Measurements from ENCODE around the gene PPP1R9B.

Gene PPP1R9B

GRCh38 chr17:50180111-50180510, 29.6 kb upstream of the PPP1R9B start:
- no peaks in the 10 kb centered on the region for H3K27me3 ChIP-seq (ENCODE audit: low read depth, low read length)
- H3K27ac ChIP-seq (ENCODE audit: low read length), result no peak overlapping the region
- H3K4me1 ChIP-seq (ENCODE audit: control insufficient read depth in 1 of 2, insufficient read depth in 2 of 2, low read length in 2 of 2), result peaks cover 6 to 59% of the 10 kb centered on the region in 2 donors
- peaks cover 0 to 4% of the 10 kb centered on the region in 2 donors for H3K36me3 ChIP-seq (ENCODE audit: control insufficient read depth in 1 of 2, insufficient read depth in 2 of 2, low read length in 2 of 2)
- no peaks in the 10 kb centered on the region for H3K9me3 ChIP-seq (ENCODE audit: control insufficient read depth in 1 of 2, low read length in 2 of 2)
- no peak overlapping the region for H3K4me3 ChIP-seq (ENCODE audit: low read depth in 1 of 2, low read length in 2 of 2)

GRCh38 chr17:50177983-50178834, 27.7 kb upstream of the PPP1R9B start:
- H3K36me3 ChIP-seq (ENCODE audit: control insufficient read depth in 1 of 2, insufficient read depth in 2 of 2, low read length in 2 of 2), result no peaks in the 10 kb centered on the region
- no peaks in the 10 kb centered on the region for H3K9me3 ChIP-seq (ENCODE audit: control insufficient read depth in 1 of 2, low read length in 2 of 2)
- peak overlapping the region; percentile 16 to 29 for H3K4me3 ChIP-seq (ENCODE audit: low read depth in 1 of 2, low read length in 2 of 2)
- no peaks in the 10 kb centered on the region for H3K27me3 ChIP-seq (ENCODE audit: low read depth, low read length)
- no peak overlapping the region for H3K27ac ChIP-seq (ENCODE audit: low read length)
- peaks cover 9 to 48% of the 10 kb centered on the region in 2 donors for H3K4me1 ChIP-seq (ENCODE audit: control insufficient read depth in 1 of 2, insufficient read depth in 2 of 2, low read length in 2 of 2)

GRCh38 chr17:50177476-50177875, 27.0 kb upstream of the PPP1R9B start:
- H3K9me3 ChIP-seq (ENCODE audit: control insufficient read depth in 1 of 2, low read length in 2 of 2), result no peaks in the 10 kb centered on the region
- H3K27me3 ChIP-seq (ENCODE audit: low read depth, low read length), result no peaks in the 10 kb centered on the region
- peaks cover 12 to 52% of the 10 kb centered on the region in 2 donors for H3K4me1 ChIP-seq (ENCODE audit: control insufficient read depth in 1 of 2, insufficient read depth in 2 of 2, low read length in 2 of 2)
- H3K4me3 ChIP-seq (ENCODE audit: low read depth in 1 of 2, low read length in 2 of 2), result peak overlapping the region in 1 of 2 donors; percentile 29
- H3K36me3 ChIP-seq (ENCODE audit: control insufficient read depth in 1 of 2, insufficient read depth in 2 of 2, low read length in 2 of 2), result no peaks in the 10 kb centered on the region
- no peak overlapping the region for H3K27ac ChIP-seq (ENCODE audit: low read length)

GRCh38 chr17:50176559-50177357, 26.3 kb upstream of the PPP1R9B start:
- no peak overlapping the region for H3K27ac ChIP-seq (ENCODE audit: low read length)
- peaks cover 12 to 49% of the 10 kb centered on the region in 2 donors for H3K4me1 ChIP-seq (ENCODE audit: control insufficient read depth in 1 of 2, insufficient read depth in 2 of 2, low read length in 2 of 2)
- no peaks in the 10 kb centered on the region for H3K27me3 ChIP-seq (ENCODE audit: low read depth, low read length)

GRCh38 chr17:50175035-50175807, 24.7 kb upstream of the PPP1R9B start:
- H3K9me3 ChIP-seq (ENCODE audit: control insufficient read depth in 1 of 2, low read length in 2 of 2), result no peaks in the 10 kb centered on the region
- no peak overlapping the region for H3K27ac ChIP-seq (ENCODE audit: low read length)
- peaks cover 12 to 43% of the 10 kb centered on the region in 2 donors for H3K4me1 ChIP-seq (ENCODE audit: control insufficient read depth in 1 of 2, insufficient read depth in 2 of 2, low read length in 2 of 2)
- no peaks in the 10 kb centered on the region for H3K27me3 ChIP-seq (ENCODE audit: low read depth, low read length)
- H3K36me3 ChIP-seq (ENCODE audit: control insufficient read depth in 1 of 2, insufficient read depth in 2 of 2, low read length in 2 of 2), result no peaks in the 10 kb centered on the region
- no peak overlapping the region for H3K4me3 ChIP-seq (ENCODE audit: low read depth in 1 of 2, low read length in 2 of 2)

More at GRCh38 chr17:50176559-50177357, 26.3 kb upstream of the PPP1R9B start:
- no peaks in the 10 kb centered on the region for H3K36me3 ChIP-seq (ENCODE audit: control insufficient read depth in 1 of 2, insufficient read depth in 2 of 2, low read length in 2 of 2)
- H3K9me3 ChIP-seq (ENCODE audit: control insufficient read depth in 1 of 2, low read length in 2 of 2), result no peaks in the 10 kb centered on the region
- no peak overlapping the region for H3K4me3 ChIP-seq (ENCODE audit: low read depth in 1 of 2, low read length in 2 of 2)

- no peak overlapping the region for H3K27ac ChIP-seq (ENCODE audit: low read length)
- H3K4me1 ChIP-seq (ENCODE audit: control insufficient read depth in 1 of 2, insufficient read depth in 2 of 2, low read length in 2 of 2), result peaks cover 12 to 47% of the 10 kb centered on the region in 2 donors
- no peak overlapping the region for H3K4me3 ChIP-seq (ENCODE audit: low read depth in 1 of 2, low read length in 2 of 2)
- H3K9me3 ChIP-seq (ENCODE audit: control insufficient read depth in 1 of 2, low read length in 2 of 2), result no peaks in the 10 kb centered on the region
- no peaks in the 10 kb centered on the region for H3K36me3 ChIP-seq (ENCODE audit: control insufficient read depth in 1 of 2, insufficient read depth in 2 of 2, low read length in 2 of 2)
- H3K27me3 ChIP-seq (ENCODE audit: low read depth, low read length), result no peaks in the 10 kb centered on the region
Observed at GRCh38 chr17:50174444-50174843, 24.0 kb upstream of the PPP1R9B start.

GRCh38 chr17:50173335-50173941, 23.0 kb upstream of the PPP1R9B start:
- Histone ChIP-seq H3K4me1 (ENCODE audit: control insufficient read depth in 1 of 2, insufficient read depth in 2 of 2, low read length in 2 of 2) (peaks cover 12 to 52% of the 10 kb centered on the region in 2 donors), H3K27ac (ENCODE audit: low read length) (peak overlapping the region; percentile 67), H3K27me3 (ENCODE audit: low read depth, low read length) (no peaks in the 10 kb centered on the region), H3K9me3 (ENCODE audit: control insufficient read depth in 1 of 2, low read length in 2 of 2) (no peaks in the 10 kb centered on the region), H3K4me3 (ENCODE audit: low read depth in 1 of 2, low read length in 2 of 2) (no peak overlapping the region), H3K36me3 (ENCODE audit: control insufficient read depth in 1 of 2, insufficient read depth in 2 of 2, low read length in 2 of 2) (no peaks in the 10 kb centered on the region)

- H3K27ac ChIP-seq (ENCODE audit: low read length), result peak overlapping the region; percentile 67
- H3K4me1 ChIP-seq (ENCODE audit: control insufficient read depth in 1 of 2, insufficient read depth in 2 of 2, low read length in 2 of 2), result peaks cover 12 to 52% of the 10 kb centered on the region in 2 donors
- no peak overlapping the region for H3K4me3 ChIP-seq (ENCODE audit: low read depth in 1 of 2, low read length in 2 of 2)
- no peaks in the 10 kb centered on the region for H3K9me3 ChIP-seq (ENCODE audit: control insufficient read depth in 1 of 2, low read length in 2 of 2)
- no peaks in the 10 kb centered on the region for H3K36me3 ChIP-seq (ENCODE audit: control insufficient read depth in 1 of 2, insufficient read depth in 2 of 2, low read length in 2 of 2)
- no peaks in the 10 kb centered on the region for H3K27me3 ChIP-seq (ENCODE audit: low read depth, low read length)
Observed at GRCh38 chr17:50172936-50173334, 22.5 kb upstream of the PPP1R9B start.

GRCh38 chr17:50172130-50172529, 21.7 kb upstream of the PPP1R9B start:
- Histone ChIP-seq H3K27me3 (ENCODE audit: low read depth, low read length) (no peaks in the 10 kb centered on the region), H3K9me3 (ENCODE audit: control insufficient read depth in 1 of 2, low read length in 2 of 2) (no peaks in the 10 kb centered on the region), H3K4me1 (ENCODE audit: control insufficient read depth in 1 of 2, insufficient read depth in 2 of 2, low read length in 2 of 2) (peaks cover 12 to 50% of the 10 kb centered on the region in 2 donors), H3K27ac (ENCODE audit: low read length) (no peak overlapping the region), H3K36me3 (ENCODE audit: control insufficient read depth in 1 of 2, insufficient read depth in 2 of 2, low read length in 2 of 2) (no peaks in the 10 kb centered on the region), H3K4me3 (ENCODE audit: low read depth in 1 of 2, low read length in 2 of 2) (no peak overlapping the region)

- no peaks in the 10 kb centered on the region for H3K36me3 ChIP-seq (ENCODE audit: control insufficient read depth in 1 of 2, insufficient read depth in 2 of 2, low read length in 2 of 2)
- no peaks in the 10 kb centered on the region for H3K9me3 ChIP-seq (ENCODE audit: control insufficient read depth in 1 of 2, low read length in 2 of 2)
- no peak overlapping the region for H3K4me3 ChIP-seq (ENCODE audit: low read depth in 1 of 2, low read length in 2 of 2)
- H3K4me1 ChIP-seq (ENCODE audit: control insufficient read depth in 1 of 2, insufficient read depth in 2 of 2, low read length in 2 of 2), result peaks cover 12 to 48% of the 10 kb centered on the region in 2 donors
- no peaks in the 10 kb centered on the region for H3K27me3 ChIP-seq (ENCODE audit: low read depth, low read length)
- no peak overlapping the region for H3K27ac ChIP-seq (ENCODE audit: low read length)
Observed at GRCh38 chr17:50171371-50172071, 21.0 kb upstream of the PPP1R9B start.
